Esophagus squamous epithelium (tissue), 4 donors: ENCODE data around the gene SIX2.

Experiments
- CTCF ChIP-seq, 6 experiments: fragments of 450-650 bp in 4 of 6; fragments of 200-600 bp in 2 of 6; sonication (generic) in 2 of 6; IDR thresholded peaks; one replicate each; pipeline ENCODE4 v1.5.1; 2016 to 2019; ENCODE audit warnings: antibody characterized with exemption in 6 of 6, mild to moderate bottlenecking in 4 of 6, moderate library complexity in 4 of 6
- POLR2A ChIP-seq, 4 donors: fragments of 450-650 bp; IDR thresholded peaks; one replicate each; pipeline ENCODE4 v1.6.1; 2017; ENCODE audit warnings: antibody characterized with exemption in 4 of 4, mild to moderate bottlenecking in 4 of 4, moderate library complexity in 3 of 4

- TF ChIP-seq CTCF (IDR thresholded peaks at IDR 0.05), result no peak
- no peak for TF ChIP-seq POLR2A (IDR thresholded peaks at IDR 0.05)
Measured at GRCh38 chr2:45047301-45047700, 38.0 kb upstream of the SIX2 start.
